Thoracic aorta (tissue), 2 donors: ENCODE measurements around the gene RYR1. TPM values are rescaled to one million over a fixed set of nuclear protein-coding genes. Genes with fewer than 3 reads are reported as not detected.

Experiments used
- ATAC-seq: fragments of 150-250 bp; one replicate; pipeline ENCODE4 v1.8.0; 2017; ENCODE audit warnings: low read depth; ENCODE audit not compliant: insufficient number of reproducible peaks, low FRiP score
- DNase-seq: peaks from one replicate; pipeline ENCODE4 v3.0.0-alpha.2; 2020; ENCODE audit warnings: low spot score
- H3K27ac ChIP-seq, 2 donors: fragments of 200-600 bp; sonication (generic); 1 replicate in 1 of 2; 2 replicates in 1 of 2; pipeline ENCODE4 v1.5.1; 2016; ENCODE audit warnings: mild to moderate bottlenecking in 2 of 2, moderate library complexity in 2 of 2
- H3K27me3 ChIP-seq: fragments of 200-600 bp; sonication (generic); replicated peaks from 2 replicates; pipeline ENCODE4 v1.6.0; 2016; ENCODE audit warnings: mild to moderate bottlenecking; ENCODE audit not compliant: insufficient read depth
- H3K36me3 ChIP-seq: fragments of 200-600 bp; sonication (generic); one replicate; pipeline ENCODE4 v1.5.1; 2016
- H3K4me1 ChIP-seq, 2 donors: fragments of 200-600 bp; sonication (generic); 1 replicate in 1 of 2; 2 replicates in 1 of 2; pipeline versions ENCODE4 v1.5.1 to v1.6.0; 2016; ENCODE audit warnings: low read depth in 2 of 2, mild to moderate bottlenecking in 1 of 2; ENCODE audit not compliant: control insufficient read depth in 1 of 2
- H3K4me3 ChIP-seq: fragments of 200-600 bp; sonication (generic); 2 replicates; pipeline ENCODE4 v1.5.1; 2016; ENCODE audit warnings: mild to moderate bottlenecking
- H3K9me3 ChIP-seq: fragments of 200-600 bp; sonication (generic); 2 replicates; pipeline ENCODE4 v1.5.1; 2016
- CTCF ChIP-seq: fragments of 200-600 bp; sonication (generic); IDR thresholded peaks from one replicate; pipeline ENCODE4 v1.5.1; 2019; ENCODE audit warnings: antibody characterized with exemption
- total RNA-seq, 2 donors: library from RNA; depleted of rRNA; stranded (reverse); fragments of >200 nt; gene quantifications; one replicate each; pipeline versions ENCODE4 v1.1.0 to v1.2.3, GENCODE V29; 2016

RYR1 gene
- total RNA-seq, 2 donors from 2014 or later = 3.8 to 4.3 TPM

- DNase-seq (no peak), ATAC-seq (no peak)
- Histone ChIP-seq H3K27ac (no peak overlapping the region), H3K36me3 (peaks cover 30% of the 10 kb centered on the region), H3K27me3 (no peaks in the 10 kb centered on the region), H3K4me1 (peaks cover 3 to 30% of the 10 kb centered on the region in 2 donors), H3K4me3 (no peak overlapping the region), H3K9me3 (no peaks in the 10 kb centered on the region)
- TF ChIP-seq CTCF = no peak
Observed at GRCh38 chr19:38385804-38386257, 47.7 kb upstream of the RYR1 start.

- Histone ChIP-seq H3K27me3 (no peaks in the 10 kb centered on the region), H3K9me3 (no peaks in the 10 kb centered on the region), H3K36me3 (peaks cover 24% of the 10 kb centered on the region), H3K4me1 (peaks cover 3 to 30% of the 10 kb centered on the region in 2 donors), H3K27ac (no peak overlapping the region), H3K4me3 (peak overlapping the region; percentile 85)
- DNase-seq (no peak), ATAC-seq (no peak)
- TF ChIP-seq CTCF = no peak
Observed at GRCh38 chr19:38386300-38386970, 47.1 kb upstream of the RYR1 start.

- ATAC-seq (no peak), DNase-seq (no peak)
- no peaks in the 10 kb centered on the region for H3K9me3 ChIP-seq
- TF ChIP-seq CTCF = no peak
- no peaks in the 10 kb centered on the region for H3K27me3 ChIP-seq
- H3K36me3 ChIP-seq = peaks cover 18% of the 10 kb centered on the region
- H3K4me1 ChIP-seq = peaks cover 3 to 30% of the 10 kb centered on the region in 2 donors
- H3K4me3 ChIP-seq = peak overlapping the region; percentile 85
- peak overlapping the region; percentile 84 to 89 for H3K27ac ChIP-seq
Observed at GRCh38 chr19:38386971-38387549, 46.4 kb upstream of the RYR1 start.

GRCh38 chr19:38387550-38388348, 45.7 kb upstream of the RYR1 start, which contains the start of gene GGN:
GGN (minus strand) TSS chr19:38388034; CDS start chr19:38387261, 773 bp downstream.
- peak; percentile 85 for DNase-seq
- TF ChIP-seq CTCF = no peak
- no peaks in the 10 kb centered on the region for H3K27me3 ChIP-seq

More at GRCh38 chr19:38387550-38388348, 45.7 kb upstream of the RYR1 start, which contains the start of gene GGN:
- H3K27ac ChIP-seq = peak within 1 kb of the TSS; percentile 84 to 89
- H3K9me3 ChIP-seq = no peaks in the 10 kb centered on the region
- peaks cover 12% of the 10 kb centered on the region for H3K36me3 ChIP-seq
- H3K4me3 ChIP-seq = peak within 1 kb of the TSS; percentile 85
- peaks cover 3 to 30% of the 10 kb centered on the region in 2 donors for H3K4me1 ChIP-seq
- peak; percentile 84 for ATAC-seq
